IPS-NIHi7 (cell line): Measurements from ENCODE around the gene COPB1.

Source experiments
- DNase-seq: peaks from one replicate; pipeline ENCODE4 v3.0.0; 2012; ENCODE audit warnings: mixed read lengths; ENCODE audit errors: extremely low spot score

COPB1 gene

DNA sequence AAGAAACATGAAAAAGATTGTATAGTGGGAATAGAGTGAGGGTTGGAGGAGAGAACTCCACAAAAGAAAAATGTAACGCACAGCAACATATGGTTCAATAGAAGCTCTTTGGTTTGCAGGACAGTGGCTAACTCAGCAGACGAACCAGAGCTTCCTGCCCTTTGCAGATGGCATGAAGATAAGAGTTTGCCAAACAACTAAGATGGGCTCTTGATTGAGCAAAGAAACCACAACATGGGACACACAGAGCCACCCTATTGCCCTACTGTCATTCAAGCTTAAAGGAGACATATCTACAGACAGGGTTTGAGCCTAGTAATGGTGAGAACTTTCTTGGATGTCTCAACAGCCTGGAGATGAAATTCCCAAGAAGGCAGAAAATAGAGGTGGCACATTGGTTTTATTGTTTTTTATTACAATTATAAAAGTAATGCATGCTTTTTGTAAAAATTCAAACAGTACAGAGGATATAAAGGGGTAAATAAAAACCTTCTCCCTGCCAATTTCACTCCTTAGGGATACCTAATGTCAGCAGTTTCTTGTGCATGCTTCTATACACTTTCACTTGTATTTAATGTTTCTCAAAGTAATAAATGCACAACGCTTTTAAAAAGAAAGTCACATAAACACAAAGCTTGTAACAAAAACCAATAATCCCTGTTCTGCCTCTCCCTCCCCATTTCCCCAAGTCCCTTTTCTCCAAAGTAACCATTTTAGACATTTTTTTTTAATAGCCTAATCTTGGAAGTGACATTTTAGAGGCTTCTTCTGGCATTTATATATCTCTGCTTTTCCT is 63.7 kb downstream of the COPB1 start:
- no peak for DNase-seq

- no peak for DNase-seq
Measured at GRCh38 chr11:14425621-14426020, 74.0 kb downstream of the COPB1 start.

DNA sequence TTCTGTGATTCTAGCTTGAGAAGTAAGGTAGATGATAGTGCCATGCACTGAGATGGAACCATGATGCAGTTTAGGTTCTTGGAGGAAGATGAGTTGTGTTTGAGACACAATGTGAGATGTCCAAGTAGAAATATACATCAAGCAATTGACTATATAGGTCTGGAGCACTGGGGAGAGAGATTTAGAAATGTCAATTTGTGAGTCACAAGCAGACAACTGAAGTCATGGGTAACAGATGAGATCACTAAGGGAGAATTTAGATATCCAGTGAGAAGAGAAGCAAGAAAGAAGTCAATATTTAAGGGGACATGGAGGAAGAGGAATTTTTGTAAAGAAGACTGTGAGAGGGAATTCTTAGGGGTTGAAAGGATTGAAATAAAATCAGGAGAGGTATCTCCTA is 75.5 kb downstream of the COPB1 start:
- no peak for DNase-seq

- DNase-seq: no peak
Measured at GRCh38 chr11:14423633-14424032, 76.0 kb downstream of the COPB1 start.

DNA sequence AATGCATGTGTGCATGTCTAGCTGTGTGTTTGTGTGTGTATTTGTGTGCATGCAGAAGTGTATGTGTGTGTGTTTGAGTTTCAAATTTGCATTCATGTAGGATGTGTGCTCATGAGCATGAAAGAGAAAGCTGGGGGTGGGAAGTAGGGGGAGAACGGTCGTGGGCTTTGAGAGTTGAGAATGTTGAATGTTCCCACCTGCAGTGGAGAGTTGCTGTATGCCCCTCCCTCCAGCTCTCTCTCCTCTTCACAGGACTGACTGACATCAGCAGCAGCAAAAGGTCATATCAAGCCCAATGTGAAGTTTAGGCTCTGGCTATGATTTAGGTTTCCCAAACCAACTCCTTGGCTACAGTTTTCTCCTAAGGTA is 76.8 kb downstream of the COPB1 start:
- DNase-seq: no peak

DNA sequence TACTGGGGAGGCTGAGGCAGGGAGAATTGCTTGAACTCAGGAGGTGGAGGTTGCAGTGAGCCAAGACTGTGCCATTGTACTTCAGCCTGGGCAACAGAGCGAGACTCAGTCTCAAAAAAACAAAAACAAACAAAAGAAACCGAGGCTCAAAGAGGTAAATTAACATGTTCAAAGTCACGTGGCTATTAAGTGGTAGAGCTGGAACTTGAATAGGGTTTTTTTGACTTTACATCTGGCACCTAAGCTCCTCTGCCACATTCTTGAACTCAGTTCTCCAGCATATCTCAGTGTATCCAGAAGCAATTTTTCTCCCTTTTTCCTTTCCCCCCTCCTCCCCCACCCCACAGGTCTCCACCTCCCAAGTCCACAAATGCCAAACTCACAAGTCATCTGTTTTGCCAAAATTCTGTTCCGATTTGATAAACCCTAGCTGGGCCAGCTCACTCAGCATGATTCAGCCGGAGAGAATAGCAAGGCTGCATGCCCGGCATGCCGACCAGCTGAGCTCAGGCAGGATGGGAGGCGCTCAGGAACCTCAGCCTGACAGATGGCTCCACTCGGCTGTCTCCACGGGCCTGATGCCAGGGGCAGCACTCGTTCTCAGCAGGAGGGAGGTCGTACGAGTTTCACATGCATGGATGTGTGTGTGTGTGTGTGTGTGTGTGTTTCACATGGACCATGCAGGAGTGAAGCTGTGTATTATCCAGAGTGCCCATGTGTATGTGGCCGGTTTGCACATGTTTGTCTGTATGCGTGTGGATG is 77.4 kb downstream of the COPB1 start:
- peak; percentile 87 for DNase-seq

GRCh38 chr11:14420223-14420622 is 79.4 kb downstream of the COPB1 start:
- no peak for DNase-seq

GRCh38 chr11:14418801-14419417 is 80.7 kb downstream of the COPB1 start:
- peak; percentile 74 for DNase-seq

DNA sequence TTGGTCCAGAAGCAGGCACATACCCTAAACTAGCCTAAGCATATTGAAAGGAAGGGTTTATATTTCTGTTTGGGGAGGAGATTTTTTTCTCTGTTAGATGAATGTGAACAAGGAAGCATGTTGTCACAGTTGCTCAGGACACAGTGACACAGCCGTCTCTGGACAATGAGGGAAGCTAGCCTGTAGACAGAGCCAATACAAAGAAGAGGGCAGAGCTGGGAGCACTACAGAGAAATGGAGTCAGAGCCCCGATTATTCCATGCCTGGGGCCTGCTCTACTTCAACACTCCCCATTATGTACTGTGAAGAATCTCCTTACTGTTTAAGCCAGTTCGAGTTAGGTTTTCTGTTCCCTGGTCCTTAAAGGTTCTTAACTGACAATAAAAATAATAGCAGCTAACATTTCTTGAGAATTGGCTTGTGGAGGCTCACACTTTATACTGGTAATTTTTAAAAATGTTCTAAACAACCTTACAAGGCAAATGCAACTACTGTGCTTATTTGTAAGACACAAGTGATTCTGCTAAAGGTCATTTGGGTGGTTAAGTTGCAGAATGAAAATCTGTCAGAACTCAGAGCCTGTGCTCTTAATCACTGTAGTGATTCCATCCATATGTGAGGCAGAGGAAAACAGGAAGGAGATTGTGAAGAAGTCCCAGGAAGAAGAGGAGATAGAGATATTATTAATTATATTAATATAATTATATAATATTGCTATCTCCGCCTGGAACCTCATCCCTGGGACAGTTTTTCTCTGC is 81.8 kb downstream of the COPB1 start:
- no peak for DNase-seq

GRCh38 chr11:14417186-14417585 is 82.4 kb downstream of the COPB1 start:
- DNase-seq: no peak

- DNase-seq: no peak
Measured at GRCh38 chr11:14414470-14415461, 84.8 kb downstream of the COPB1 start.

DNA sequence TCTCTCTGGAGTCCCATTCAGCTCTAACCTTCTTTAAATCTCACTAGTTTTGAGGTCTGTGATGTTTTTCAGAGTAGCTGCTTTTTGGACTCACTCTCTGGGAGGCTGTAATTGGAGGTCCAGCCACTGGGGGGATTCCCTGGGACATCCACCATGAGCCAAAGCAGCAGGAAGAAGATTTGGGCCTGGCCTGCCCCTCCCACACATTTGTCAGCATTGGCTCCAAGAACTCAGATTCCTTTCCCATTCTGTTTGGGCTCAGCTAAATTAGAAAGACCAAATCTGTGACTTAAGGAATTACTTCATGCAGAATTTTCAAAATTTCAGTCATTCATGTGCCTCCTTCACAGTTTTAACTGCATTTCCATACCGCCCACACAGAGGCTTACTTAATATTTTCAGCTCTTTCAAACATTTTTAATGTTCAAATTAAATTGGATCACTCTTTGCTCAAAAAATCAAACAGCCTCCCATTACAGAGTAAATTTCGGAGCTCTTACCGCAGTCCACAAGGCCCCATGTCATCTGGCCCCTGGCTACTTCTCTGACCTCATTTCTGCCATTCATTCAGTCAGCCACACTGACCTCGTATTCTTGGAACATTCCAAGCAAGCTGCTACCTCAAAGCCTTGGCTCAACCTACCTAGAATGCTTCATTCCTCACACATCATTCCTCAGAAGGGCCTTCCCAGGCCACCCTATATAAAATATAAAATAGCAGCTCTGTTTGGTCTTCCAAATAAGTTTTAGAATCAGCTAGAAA is 86.1 kb downstream of the COPB1 start:
- DNase-seq: peak; percentile 72

DNA sequence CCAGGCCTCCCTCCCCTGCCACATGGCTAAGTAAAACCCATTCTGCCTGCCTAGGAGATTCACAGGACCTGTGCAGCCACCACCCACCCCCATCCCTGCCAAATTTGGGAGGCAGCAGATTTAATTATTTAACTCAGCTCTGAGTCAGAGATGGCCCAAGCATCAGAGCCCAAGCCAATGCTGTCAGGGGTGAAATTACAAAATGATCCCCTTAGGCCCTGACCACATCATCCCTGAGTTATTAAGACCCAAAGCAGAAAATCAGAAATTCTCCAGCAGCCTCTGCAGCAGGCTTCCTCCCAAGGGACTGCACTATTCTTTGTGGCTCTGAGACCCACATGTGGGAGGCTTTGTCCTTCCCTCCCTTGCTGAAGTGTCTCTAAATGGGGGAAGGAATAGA is 87.8 kb downstream of the COPB1 start:
- no peak for DNase-seq

- DNase-seq: no peak
Measured at GRCh38 chr11:14409891-14410290, 89.7 kb downstream of the COPB1 start.

GRCh38 chr11:14408612-14409011 is 91.0 kb downstream of the COPB1 start:
- no peak for DNase-seq
